Measurements from ENCODE around the gene HIPK2. TPM values are rescaled to one million over a fixed set of nuclear protein-coding genes. Genes with fewer than 3 reads are reported as not detected.

The HIPK2 gene
- total and polyA plus RNA-seq, 10 of the 15 experiments (the other 5 are each of a cell fraction or from before 2014, with no cell fraction given): 1.7 to 39.0 (median 9.4) TPM

DNA sequence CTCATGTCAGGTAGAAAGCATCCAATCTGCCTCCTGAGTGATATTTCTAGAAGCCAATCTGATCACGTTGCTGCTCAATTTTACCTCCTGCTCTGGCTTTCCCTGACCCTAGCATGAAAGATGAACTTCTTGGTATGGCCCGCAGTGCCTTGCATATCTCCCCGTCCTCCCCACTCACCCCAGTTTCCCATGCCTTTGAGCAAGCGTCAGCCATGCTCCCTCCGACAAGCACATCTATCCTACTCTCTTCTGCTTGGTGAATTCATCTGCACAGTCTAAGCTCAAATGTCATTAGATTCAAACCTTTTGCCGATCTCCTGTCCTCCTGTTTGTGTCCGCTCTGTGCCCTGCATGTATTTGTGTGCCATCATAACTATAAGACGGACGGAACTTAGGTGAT is 45.1 kb upstream of the HIPK2 start:
- TF ChIP-seq SUPT20H (IDR thresholded peaks at IDR 0.05; ENCODE audit: borderline replicate concordance, control insufficient read depth, low read depth, low read length) (no peak), SUZ12 (IDR thresholded peaks at IDR 0.05; ENCODE audit: unreplicated experiment) (no peak), ZSCAN29 (IDR thresholded peaks at IDR 0.05) (no peak), MYC (IDR thresholded peaks at IDR 0.05; ENCODE audit: insufficient read depth, insufficient read length, insufficient replicate concordance, low read length, severe bottlenecking) (no peak), SREBF1 (IDR thresholded peaks at IDR 0.05; ENCODE audit: low read length) (no peak), RB1 (IDR thresholded peaks at IDR 0.05; ENCODE audit: borderline replicate concordance) (no peak), BRCA1 (IDR thresholded peaks at IDR 0.05; ENCODE audit: low read depth, low read length) (no peak), ZNF384 (IDR thresholded peaks at IDR 0.05; ENCODE audit: borderline replicate concordance, low read depth, low read length) (no peak), TCF7 (IDR thresholded peaks at IDR 0.05; ENCODE audit: borderline replicate concordance) (no peak), MTA3 (IDR thresholded peaks at IDR 0.05; ENCODE audit: borderline replicate concordance, low read length) (no peak), BCL11A (IDR thresholded peaks at IDR 0.05; ENCODE audit: low read depth, low read length) (no peak), MYB (IDR thresholded peaks at IDR 0.05; ENCODE audit: borderline replicate concordance, low read depth, low read length) (no peak), KLF5 (IDR thresholded peaks at IDR 0.05; ENCODE audit: partially characterized antibody) (no peak), PAX8 (IDR thresholded peaks at IDR 0.05) (no peak), SRF (IDR thresholded peaks at IDR 0.05; ENCODE audit: low read depth in 2 of 2, low read length in 2 of 2) (no peak)
- TF ChIP-seq, protein P1, sequence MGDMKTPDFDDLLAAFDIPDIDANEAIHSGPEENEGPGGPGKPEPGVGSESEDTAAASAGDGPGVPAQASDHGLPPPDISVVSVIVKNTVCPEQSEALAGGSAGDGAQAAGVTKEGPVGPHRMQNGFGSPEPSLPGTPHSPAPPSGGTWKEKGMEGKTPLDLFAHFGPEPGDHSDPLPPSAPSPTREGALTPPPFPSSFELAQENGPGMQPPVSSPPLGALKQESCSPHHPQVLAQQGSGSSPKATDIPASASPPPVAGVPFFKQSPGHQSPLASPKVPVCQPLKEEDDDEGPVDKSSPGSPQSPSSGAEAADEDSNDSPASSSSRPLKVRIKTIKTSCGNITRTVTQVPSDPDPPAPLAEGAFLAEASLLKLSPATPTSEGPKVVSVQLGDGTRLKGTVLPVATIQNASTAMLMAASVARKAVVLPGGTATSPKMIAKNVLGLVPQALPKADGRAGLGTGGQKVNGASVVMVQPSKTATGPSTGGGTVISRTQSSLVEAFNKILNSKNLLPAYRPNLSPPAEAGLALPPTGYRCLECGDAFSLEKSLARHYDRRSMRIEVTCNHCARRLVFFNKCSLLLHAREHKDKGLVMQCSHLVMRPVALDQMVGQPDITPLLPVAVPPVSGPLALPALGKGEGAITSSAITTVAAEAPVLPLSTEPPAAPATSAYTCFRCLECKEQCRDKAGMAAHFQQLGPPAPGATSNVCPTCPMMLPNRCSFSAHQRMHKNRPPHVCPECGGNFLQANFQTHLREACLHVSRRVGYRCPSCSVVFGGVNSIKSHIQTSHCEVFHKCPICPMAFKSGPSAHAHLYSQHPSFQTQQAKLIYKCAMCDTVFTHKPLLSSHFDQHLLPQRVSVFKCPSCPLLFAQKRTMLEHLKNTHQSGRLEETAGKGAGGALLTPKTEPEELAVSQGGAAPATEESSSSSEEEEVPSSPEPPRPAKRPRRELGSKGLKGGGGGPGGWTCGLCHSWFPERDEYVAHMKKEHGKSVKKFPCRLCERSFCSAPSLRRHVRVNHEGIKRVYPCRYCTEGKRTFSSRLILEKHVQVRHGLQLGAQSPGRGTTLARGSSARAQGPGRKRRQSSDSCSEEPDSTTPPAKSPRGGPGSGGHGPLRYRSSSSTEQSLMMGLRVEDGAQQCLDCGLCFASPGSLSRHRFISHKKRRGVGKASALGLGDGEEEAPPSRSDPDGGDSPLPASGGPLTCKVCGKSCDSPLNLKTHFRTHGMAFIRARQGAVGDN (IDR thresholded peaks at IDR 0.05): no peak
- TF ChIP-seq, protein P2, sequence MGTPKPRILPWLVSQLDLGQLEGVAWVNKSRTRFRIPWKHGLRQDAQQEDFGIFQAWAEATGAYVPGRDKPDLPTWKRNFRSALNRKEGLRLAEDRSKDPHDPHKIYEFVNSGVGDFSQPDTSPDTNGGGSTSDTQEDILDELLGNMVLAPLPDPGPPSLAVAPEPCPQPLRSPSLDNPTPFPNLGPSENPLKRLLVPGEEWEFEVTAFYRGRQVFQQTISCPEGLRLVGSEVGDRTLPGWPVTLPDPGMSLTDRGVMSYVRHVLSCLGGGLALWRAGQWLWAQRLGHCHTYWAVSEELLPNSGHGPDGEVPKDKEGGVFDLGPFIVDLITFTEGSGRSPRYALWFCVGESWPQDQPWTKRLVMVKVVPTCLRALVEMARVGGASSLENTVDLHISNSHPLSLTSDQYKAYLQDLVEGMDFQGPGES (IDR thresholded peaks at IDR 0.05): no peak
- BruUV-seq (replicated peaks): no TSS peak
- Histone ChIP-seq H4K20me1 (ENCODE audit: control insufficient read depth, insufficient read depth) (no peaks in the 10 kb centered on the region), H3K4me3 (no peak overlapping the region), H3K27me3 (replicated peaks in 1 of 2; ENCODE audit: control insufficient read depth in 2 of 2, insufficient read depth in 2 of 2, low read length in 1 of 2) (peaks cover 0 to 1% of the 10 kb centered on the region in 2 experiments; a peak in 1 of 4 replicates), H3K36me3 (ENCODE audit: control insufficient read depth in 2 of 2, insufficient read depth in 2 of 2, low read length in 1 of 2) (no peaks in the 10 kb centered on the region), H3K9me3 (replicated peaks; ENCODE audit: control insufficient read depth, insufficient read depth, low read length) (no peaks in the 10 kb centered on the region; the same call in 2 of the 3 replicates), H3K79me2 (ENCODE audit: control insufficient read depth, insufficient read depth, low read length) (no peaks in the 10 kb centered on the region), H3K4me1 (ENCODE audit: control insufficient read depth, insufficient read depth, low read length) (no peaks in the 10 kb centered on the region), H3K9ac (ENCODE audit: control insufficient read depth, insufficient read depth, low read length) (no peak overlapping the region), H3K4me2 (ENCODE audit: control insufficient read depth, insufficient read depth) (no peak overlapping the region), H2AFZ (ENCODE audit: control insufficient read depth, low read depth, low read length) (no peak overlapping the region), H3K27ac (ENCODE audit: control insufficient read depth, insufficient read depth) (no peak overlapping the region)
- ChIA-PET SMC1A (ENCODE audit: uncharacterized antibody, unreplicated experiment) (interaction anchor here (2.0 kb wide), 1 partner anchor 177 kb away, joined by 7 read pairs; no protein-coding TSS in a partner anchor), POLR2A (no interaction called here), RAD21 (ENCODE audit: unreplicated experiment) (interaction anchor here (1.3 kb wide), 1 partner anchor 177 kb away, joined by 3 read pairs; no protein-coding TSS in a partner anchor), CTCF (interaction anchor here (3.7 kb wide), 1 partner anchor 177 kb away, joined by 22 read pairs; no protein-coding TSS in a partner anchor)
- no peak for FAIRE-seq
- WGBS (ENCODE audit: insufficient coverage, insufficient replicate concordance, low lambda C conversion rate, missing lambda C conversion rate): 72% methylated on average over 9 of the region's 9 CpGs
- ATAC-seq: no peak
- in situ Hi-C loops (cut with MboI) (no loop called here), intact Hi-C loops (cut with micrococcal nuclease; ENCODE audit: unreplicated experiment) (no loop called here)
- DNase-seq (ENCODE audit: low read depth, low spot score): no peak

Data from GM12878 (cell line).